HG03175 (cell line): ENCODE results near the gene MMP26.

Experiments
- ATAC-seq: cut with Tn5 transposase; IDR thresholded peaks from one replicate; pipeline ENCODE4 v1.9.1; 2021; ENCODE audit warnings: mild to moderate bottlenecking, moderate library complexity; ENCODE audit not compliant: unreplicated experiment

Gene MMP26

GRCh38 chr11:4704054-4704789 lies at the start of gene MMP26:
TSS of gene MMP26 (plus strand) at chr11:4704784.
- ATAC-seq, result peak; percentile 60

GRCh38 chr11:4658629-4659445 lies 45.7 kb upstream of the MMP26 start:
- no peak for ATAC-seq

- ATAC-seq, result no peak
These were observed 41.7 kb upstream of the MMP26 start for GRCh38 chr11:4662876-4663275.

GRCh38 chr11:4664183-4664582 lies 40.4 kb upstream of the MMP26 start:
- no peak for ATAC-seq

GRCh38 chr11:4664786-4665185 lies 39.8 kb upstream of the MMP26 start:
- ATAC-seq, result no peak

GRCh38 chr11:4665424-4665823 lies 39.2 kb upstream of the MMP26 start:
- ATAC-seq, result no peak

GRCh38 chr11:4671741-4672140 lies 32.8 kb upstream of the MMP26 start:
- ATAC-seq, result no peak

GRCh38 chr11:4672470-4672869 lies 32.1 kb upstream of the MMP26 start:
- ATAC-seq, result no peak

- no peak for ATAC-seq
These were observed 30.8 kb upstream of the MMP26 start for GRCh38 chr11:4673781-4674180.

GRCh38 chr11:4677948-4678347 lies 26.6 kb upstream of the MMP26 start:
- no peak for ATAC-seq

GRCh38 chr11:4680341-4680740 lies 24.2 kb upstream of the MMP26 start:
- ATAC-seq, result no peak

GRCh38 chr11:4682623-4683419 lies 21.8 kb upstream of the MMP26 start:
- ATAC-seq, result no peak

GRCh38 chr11:4684631-4685285 lies 19.8 kb upstream of the MMP26 start:
- ATAC-seq, result no peak

GRCh38 chr11:4695442-4695841 lies 9.1 kb upstream of the MMP26 start:
- ATAC-seq, result no peak

- no peak for ATAC-seq
These were observed 7.0 kb upstream of the MMP26 start, which contains the start of gene OR51E2 for GRCh38 chr11:4697585-4697984. TSS of gene OR51E2 (minus strand) at chr11:4697853. CDS start at chr11:4682711, 15,142 bp downstream.

GRCh38 chr11:4699697-4700435 lies 4.7 kb upstream of the MMP26 start:
- peak; percentile 86 for ATAC-seq

- ATAC-seq, result no peak
These were observed 4.2 kb upstream of the MMP26 start for GRCh38 chr11:4700436-4700820.

GRCh38 chr11:4704790-4705334 lies 278 bp downstream of the MMP26 start:
- ATAC-seq, result no peak

- no peak for ATAC-seq
These were observed 8.7 kb downstream of the MMP26 start for GRCh38 chr11:4713241-4713640.

GRCh38 chr11:4714300-4714699 lies 9.7 kb downstream of the MMP26 start:
- no peak for ATAC-seq
